Prostate gland (tissue), 2 donors: ENCODE results near the gene RITA1. TPM values are rescaled to one million over a fixed set of nuclear protein-coding genes. Genes with fewer than 3 reads are reported as not detected.

Experiments used
- DNase-seq: peaks from one replicate; pipeline ENCODE4 v3.0.0-alpha.2; 2019; ENCODE audit warnings: low spot score
- H3K27ac ChIP-seq, 2 donors: fragments of 200-600 bp; sonication (generic); 2 replicates each; pipeline ENCODE4 v1.5.1; 2017 to 2019
- H3K27me3 ChIP-seq: fragments of 200-600 bp; sonication (generic); replicated peaks from 2 replicates; pipeline ENCODE4 v1.5.1; 2019; ENCODE audit not compliant: insufficient read depth
- H3K36me3 ChIP-seq, 2 donors: fragments of 200-600 bp; sonication (generic); 1 replicate in 1 of 2; 2 replicates in 1 of 2; pipeline versions ENCODE4 v1.5.1 to v1.8.1; 2017 to 2019
- H3K4me1 ChIP-seq: fragments of 200-600 bp; sonication (generic); replicated peaks from 2 replicates; pipeline ENCODE4 v1.5.1; 2019
- H3K4me3 ChIP-seq, 2 donors: fragments of 200-600 bp; sonication (generic); 2 replicates each; pipeline ENCODE4 v1.5.1; 2017 to 2019
- H3K9me3 ChIP-seq: fragments of 200-600 bp; sonication (generic); 2 replicates; pipeline ENCODE4 v1.5.1; 2017
- CTCF ChIP-seq, 4 experiments: fragments of 200-600 bp in 2 of 4; fragments of 450-650 bp in 2 of 4; sonication (generic) in 2 of 4; IDR thresholded peaks; 1 replicate in 3 of 4; 2 replicates in 1 of 4; pipeline ENCODE4 v1.5.1; 2016 to 2019; ENCODE audit warnings: antibody characterized with exemption in 4 of 4, mild to moderate bottlenecking in 2 of 4, moderate library complexity in 2 of 4
- POLR2A ChIP-seq: fragments of 450-650 bp; IDR thresholded peaks from one replicate; pipeline ENCODE4 v1.6.1; 2016; ENCODE audit warnings: antibody characterized with exemption, mild to moderate bottlenecking
- POLR2AphosphoS5 ChIP-seq: sonication (generic); formaldehyde crosslinking; IDR thresholded peaks from one replicate; pipeline ENCODE4 v1.6.1; 2017; ENCODE audit warnings: antibody characterized with exemption
- WGBS: methylation state at CpG from one replicate; pipeline ENCODE4 v1.1.5; 2018; 5-methylcytosine and 5-hydroxymethylcytosine counted together
- intact Hi-C: fragments of 100-400 bp; cut with DNase I; formaldehyde crosslinking; loops from one replicate; pipeline ENCODE4 v1.14.2; 2022
- total RNA-seq, 2 donors: library from RNA; depleted of rRNA; stranded (reverse); fragments of >200 nt; gene quantifications; one replicate each; pipeline ENCODE4 v1.1.0, GENCODE V29; 2016

RITA1 gene
- total RNA-seq, 2 donors from 2014 or later = 29.0 to 39.7 TPM

GRCh38 chr12:113231235-113232088 is 45.9 kb downstream of the RITA1 start:
- Histone ChIP-seq H3K4me1 (no peaks in the 10 kb centered on the region), H3K9me3 (no peaks in the 10 kb centered on the region), H3K36me3 (peaks cover 0 to 7% of the 10 kb centered on the region in 2 donors), H3K27me3 (no peaks in the 10 kb centered on the region), H3K4me3 (no peak overlapping the region), H3K27ac (no peak overlapping the region)
- no peak for DNase-seq
- TF ChIP-seq CTCF (IDR thresholded peaks at IDR 0.05) = no peak
- TF ChIP-seq POLR2A = no peak
- TF ChIP-seq POLR2AphosphoS5 = no peak
- 85% methylated on average over 8 of the region's 8 CpGs for WGBS
- intact Hi-C loops = no loop called here

- H3K27me3 ChIP-seq = no peaks in the 10 kb centered on the region
- H3K36me3 ChIP-seq = peaks cover 0 to 7% of the 10 kb centered on the region in 2 donors
- no peaks in the 10 kb centered on the region for H3K4me1 ChIP-seq
- TF ChIP-seq CTCF (IDR thresholded peaks at IDR 0.05) (no peak), POLR2AphosphoS5 (no peak), POLR2A (no peak)
- intact Hi-C loops = no loop called here
- 88% methylated on average over 18 of the region's 18 CpGs for WGBS
- no peak overlapping the region for H3K4me3 ChIP-seq
- no peaks in the 10 kb centered on the region for H3K9me3 ChIP-seq
- peak overlapping the region in 1 of 2 donors; percentile 59 for H3K27ac ChIP-seq
- DNase-seq = no peak
Observed at GRCh38 chr12:113232089-113232839, 46.7 kb downstream of the RITA1 start.

- TF ChIP-seq POLR2AphosphoS5 = no peak
- no peak for TF ChIP-seq CTCF (IDR thresholded peaks at IDR 0.05)
- no peak for TF ChIP-seq POLR2A
- Histone ChIP-seq H3K27ac (peak overlapping the region in 1 of 2 donors; percentile 59), H3K4me1 (no peaks in the 10 kb centered on the region), H3K36me3 (peaks cover 0 to 7% of the 10 kb centered on the region in 2 donors), H3K27me3 (no peaks in the 10 kb centered on the region), H3K9me3 (no peaks in the 10 kb centered on the region), H3K4me3 (no peak overlapping the region)
- intact Hi-C loops = no loop called here
- WGBS = 66% methylated on average over 19 of the region's 25 CpGs
- DNase-seq = no peak
Observed at GRCh38 chr12:113232840-113233585, 47.5 kb downstream of the RITA1 start.

- Histone ChIP-seq H3K4me1 (no peaks in the 10 kb centered on the region), H3K4me3 (no peak overlapping the region), H3K36me3 (peaks cover 0 to 7% of the 10 kb centered on the region in 2 donors), H3K27me3 (no peaks in the 10 kb centered on the region), H3K9me3 (no peaks in the 10 kb centered on the region), H3K27ac (peak overlapping the region in 1 of 2 donors; percentile 59)
- no peak for TF ChIP-seq CTCF (IDR thresholded peaks at IDR 0.05)
- TF ChIP-seq POLR2A = no peak
- TF ChIP-seq POLR2AphosphoS5 = no peak
- no peak for DNase-seq
- intact Hi-C loops = no loop called here
- whole genome bisulfite sequencing = 89% methylated on average over 4 of the region's 4 CpGs
Observed at GRCh38 chr12:113233967-113234366, 48.4 kb downstream of the RITA1 start.
